Inflammatory macrophage treated with lipopolysaccharide for 4 hours (primary cell): ENCODE measurements around the gene FUT8.
"Not testable (repeated sequence)": the region's sequence is repeated elsewhere in the genome, so short reads cannot be mapped to it uniquely, and the experiment has no call there.

Experiments
- DNase-seq: peaks from one replicate; pipeline ENCODE4 v3.0.0-alpha.2; 2020

Gene FUT8

GRCh38 chr14:65456247-65456646 is 43.7 kb downstream of the FUT8 start:
- DNase-seq = no peak

GRCh38 chr14:65461730-65462129 is 49.2 kb downstream of the FUT8 start:
- DNase-seq = no peak

- DNase-seq = no peak
Measured at GRCh38 chr14:65462411-65462810, 49.9 kb downstream of the FUT8 start.

- DNase-seq = no peak
Measured at GRCh38 chr14:65465584-65465983, 53.1 kb downstream of the FUT8 start.

GRCh38 chr14:65467926-65468325 is 55.4 kb downstream of the FUT8 start:
- not testable (repeated sequence) for DNase-seq

GRCh38 chr14:65469903-65470302 is 57.4 kb downstream of the FUT8 start:
- no peak for DNase-seq

GRCh38 chr14:65470404-65470880 is 57.9 kb downstream of the FUT8 start:
- DNase-seq = no peak

GRCh38 chr14:65471038-65471878 is 58.7 kb downstream of the FUT8 start:
- no peak for DNase-seq

GRCh38 chr14:65472189-65472588 is 59.7 kb downstream of the FUT8 start:
- no peak for DNase-seq

- no peak for DNase-seq
Measured at GRCh38 chr14:65476273-65476941, 63.9 kb downstream of the FUT8 start.

GRCh38 chr14:65476942-65477318 is 64.4 kb downstream of the FUT8 start:
- DNase-seq = no peak

GRCh38 chr14:65478017-65478416 is 65.5 kb downstream of the FUT8 start:
- DNase-seq = no peak

- DNase-seq = no peak
Measured at GRCh38 chr14:65478596-65478995, 66.1 kb downstream of the FUT8 start.

- no peak for DNase-seq
Measured at GRCh38 chr14:65479386-65479785, 66.9 kb downstream of the FUT8 start.

GRCh38 chr14:65482757-65483438 is 70.4 kb downstream of the FUT8 start:
- DNase-seq = no peak

- DNase-seq = no peak
Measured at GRCh38 chr14:65483647-65484046, 71.1 kb downstream of the FUT8 start.

- no peak for DNase-seq
Measured at GRCh38 chr14:65485516-65485915, 73.0 kb downstream of the FUT8 start.

- DNase-seq = no peak
Measured at GRCh38 chr14:65486863-65487262, 74.3 kb downstream of the FUT8 start.

GRCh38 chr14:65487783-65488494 is 75.4 kb downstream of the FUT8 start:
- no peak for DNase-seq

- DNase-seq = no peak
Measured at GRCh38 chr14:65491274-65491673, 78.7 kb downstream of the FUT8 start.

GRCh38 chr14:65492266-65492665 is 79.7 kb downstream of the FUT8 start:
- peak; percentile 19 for DNase-seq

- DNase-seq = no peak
Measured at GRCh38 chr14:65495196-65495595, 82.7 kb downstream of the FUT8 start.
